GM18858 (cell line): ENCODE measurements around the gene FOXP4.

Experiments
- ATAC-seq: cut with Tn5 transposase; IDR thresholded peaks from one replicate; pipeline ENCODE4 v1.9.1; 2021; ENCODE audit not compliant: unreplicated experiment

The FOXP4 gene

DNA sequence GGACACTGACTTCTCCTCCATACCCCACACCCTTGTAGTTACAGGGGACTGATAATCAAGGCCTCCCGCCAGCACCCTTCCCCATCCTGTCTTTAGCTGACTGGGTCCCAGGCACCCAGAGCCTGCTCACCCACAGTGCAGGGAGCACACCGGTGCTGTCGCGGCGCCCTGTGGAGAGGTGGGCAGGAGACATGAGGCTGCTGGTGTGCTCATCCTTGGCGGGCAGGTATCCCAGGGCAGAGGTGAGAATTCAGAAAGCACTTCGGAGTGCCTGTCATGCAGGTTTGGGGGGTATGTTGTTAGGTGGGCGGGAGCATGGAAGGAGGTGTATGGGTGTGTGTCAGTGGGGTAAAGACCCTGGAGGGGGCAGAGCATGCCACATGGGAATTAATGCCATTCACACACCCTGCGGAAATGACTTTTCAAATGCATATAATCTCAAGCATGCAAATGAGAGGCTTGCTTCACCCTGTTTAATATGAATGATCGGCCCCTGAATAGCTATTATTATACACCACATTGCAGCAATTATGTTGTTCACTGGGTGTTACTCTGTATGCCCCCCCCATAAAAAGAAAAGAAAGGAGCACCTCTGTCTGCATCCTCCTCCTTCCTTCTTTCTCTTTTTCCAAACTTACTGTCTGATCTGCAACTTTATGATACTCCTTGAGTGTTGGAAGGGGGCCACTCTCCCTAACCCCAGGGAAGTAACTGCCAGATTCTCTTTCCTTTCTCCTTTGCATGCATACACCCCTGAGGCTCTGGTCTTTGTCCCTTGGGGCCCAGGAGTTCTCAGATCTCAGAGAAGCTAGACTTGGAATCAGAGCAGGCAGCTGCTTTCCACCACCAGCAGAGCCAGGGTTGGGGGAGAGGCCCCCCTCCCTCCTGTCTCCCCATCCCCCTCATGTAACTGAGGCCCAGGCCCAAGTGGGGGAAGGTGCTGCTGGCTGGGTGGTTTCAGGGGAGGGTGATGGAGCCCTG lies 16.0 kb downstream of the FOXP4 start:
- no peak for ATAC-seq

DNA sequence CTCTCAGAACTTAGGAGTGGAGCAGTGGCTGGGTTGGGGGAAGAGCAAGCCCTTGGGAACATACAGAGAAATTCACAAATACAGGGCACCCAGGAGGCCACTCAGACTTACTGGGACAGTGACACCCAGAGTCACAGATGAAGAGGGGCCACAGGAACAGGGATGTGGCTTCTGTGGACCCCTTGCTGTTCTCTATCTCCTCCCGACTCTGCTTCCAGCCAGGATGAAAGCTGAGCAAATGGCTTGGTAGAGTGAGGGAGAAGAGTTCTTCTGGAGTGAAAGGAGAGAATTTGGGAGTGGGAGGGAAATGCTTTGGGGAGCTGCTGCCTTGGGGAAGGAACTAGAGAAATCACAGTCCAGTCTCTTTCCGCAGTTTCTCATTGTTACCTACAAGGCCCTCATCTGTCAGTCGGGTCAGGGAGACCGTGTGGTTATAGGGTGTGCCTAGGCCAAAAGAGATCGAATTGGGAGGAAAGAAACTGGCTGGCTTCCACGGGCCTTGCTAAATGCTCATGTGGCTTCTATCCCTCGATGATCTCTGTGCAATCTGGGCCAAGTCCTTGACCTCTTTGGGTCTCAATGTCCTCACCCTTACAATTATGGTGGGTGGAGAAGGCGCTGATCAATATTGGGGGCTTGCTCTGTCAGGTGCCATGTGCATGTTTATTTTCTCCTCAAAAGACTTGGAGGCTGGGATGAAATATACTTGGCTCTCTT lies 17.0 kb downstream of the FOXP4 start:
- ATAC-seq: no peak

- ATAC-seq: no peak
Measured at GRCh38 chr6:41564448-41565142, 18.4 kb downstream of the FOXP4 start.

DNA sequence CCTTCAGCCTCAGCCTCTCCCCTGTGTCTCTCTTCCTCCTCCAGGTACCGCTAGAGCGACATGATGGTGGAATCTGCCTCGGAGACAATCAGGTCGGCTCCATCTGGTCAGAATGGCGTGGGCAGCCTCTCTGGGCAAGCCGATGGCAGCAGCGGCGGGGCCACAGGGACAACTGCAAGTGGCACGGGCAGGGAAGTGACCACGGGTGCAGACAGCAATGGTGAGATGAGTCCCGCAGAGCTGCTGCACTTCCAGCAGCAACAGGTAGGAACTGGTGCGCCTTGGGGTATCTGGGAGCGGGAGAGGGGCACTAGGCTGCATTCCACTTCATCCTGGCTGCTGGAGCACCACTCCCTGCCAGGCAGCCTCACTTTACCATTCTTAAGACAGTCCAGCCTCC lies 19.5 kb downstream of the FOXP4 start:
- no peak for ATAC-seq

GRCh38 chr6:41566961-41567360 lies 20.8 kb downstream of the FOXP4 start:
- ATAC-seq: no peak

DNA sequence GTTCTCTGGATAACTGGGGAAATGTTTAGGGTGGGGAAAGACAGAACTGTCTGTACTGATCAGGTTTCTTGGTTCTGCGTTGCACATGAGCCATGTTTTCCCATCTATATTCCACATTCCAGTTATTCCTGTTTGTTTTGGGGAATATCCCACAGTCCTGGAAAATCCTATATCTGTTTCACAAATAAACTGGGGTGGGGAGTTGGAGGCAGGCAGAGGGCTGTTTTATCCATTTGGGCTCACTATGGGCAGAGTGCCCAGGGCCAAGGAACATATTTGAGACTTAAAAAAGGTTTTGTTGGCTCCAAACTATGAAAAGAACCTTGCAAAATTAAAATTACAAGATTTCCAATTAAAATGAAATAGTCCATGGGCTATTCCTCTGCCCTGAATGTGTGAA lies 21.5 kb downstream of the FOXP4 start:
- ATAC-seq: no peak

- ATAC-seq: no peak
Measured at GRCh38 chr6:41568202-41568584, 22.0 kb downstream of the FOXP4 start.

DNA sequence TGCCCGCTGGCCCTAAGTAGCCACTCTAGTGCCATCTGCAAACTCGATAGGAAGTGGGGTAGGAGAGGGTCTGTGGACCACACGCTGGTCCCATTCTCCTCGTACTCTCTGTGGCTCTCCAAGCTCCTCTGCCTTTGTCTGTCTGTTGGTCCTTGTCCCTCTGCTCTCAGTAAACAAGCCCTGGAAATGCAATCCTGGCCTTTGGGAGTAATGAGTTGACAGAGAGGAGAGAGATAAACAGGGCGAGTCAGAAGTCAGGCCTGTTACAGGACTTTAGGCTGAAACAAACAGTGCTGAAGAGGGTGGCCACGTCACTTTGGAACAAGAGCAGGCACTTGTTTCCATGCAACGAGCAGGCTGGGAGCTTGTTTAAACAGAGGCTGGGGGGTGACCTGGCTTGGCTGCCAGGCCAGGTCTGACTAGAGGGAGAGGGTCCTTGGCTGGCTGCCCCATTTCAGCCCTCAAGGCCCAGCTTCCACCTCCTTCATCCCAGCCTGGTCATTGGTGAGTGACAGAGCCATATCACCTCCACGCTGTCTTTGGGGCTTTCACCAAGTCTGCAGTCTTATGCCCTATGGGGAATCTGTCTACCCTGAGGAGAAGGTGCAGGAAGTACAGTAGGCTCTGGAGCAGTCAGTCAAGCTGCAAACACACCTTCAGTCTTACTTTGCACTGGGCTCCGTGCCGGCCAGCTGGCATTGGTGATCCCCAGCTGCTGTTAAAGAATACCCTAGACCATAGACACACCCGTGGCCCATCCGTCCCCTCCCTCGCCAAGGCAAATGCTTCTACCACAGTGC lies 22.6 kb downstream of the FOXP4 start:
- no peak for ATAC-seq

- no peak for ATAC-seq
Measured at GRCh38 chr6:41570259-41570615, 24.1 kb downstream of the FOXP4 start.

DNA sequence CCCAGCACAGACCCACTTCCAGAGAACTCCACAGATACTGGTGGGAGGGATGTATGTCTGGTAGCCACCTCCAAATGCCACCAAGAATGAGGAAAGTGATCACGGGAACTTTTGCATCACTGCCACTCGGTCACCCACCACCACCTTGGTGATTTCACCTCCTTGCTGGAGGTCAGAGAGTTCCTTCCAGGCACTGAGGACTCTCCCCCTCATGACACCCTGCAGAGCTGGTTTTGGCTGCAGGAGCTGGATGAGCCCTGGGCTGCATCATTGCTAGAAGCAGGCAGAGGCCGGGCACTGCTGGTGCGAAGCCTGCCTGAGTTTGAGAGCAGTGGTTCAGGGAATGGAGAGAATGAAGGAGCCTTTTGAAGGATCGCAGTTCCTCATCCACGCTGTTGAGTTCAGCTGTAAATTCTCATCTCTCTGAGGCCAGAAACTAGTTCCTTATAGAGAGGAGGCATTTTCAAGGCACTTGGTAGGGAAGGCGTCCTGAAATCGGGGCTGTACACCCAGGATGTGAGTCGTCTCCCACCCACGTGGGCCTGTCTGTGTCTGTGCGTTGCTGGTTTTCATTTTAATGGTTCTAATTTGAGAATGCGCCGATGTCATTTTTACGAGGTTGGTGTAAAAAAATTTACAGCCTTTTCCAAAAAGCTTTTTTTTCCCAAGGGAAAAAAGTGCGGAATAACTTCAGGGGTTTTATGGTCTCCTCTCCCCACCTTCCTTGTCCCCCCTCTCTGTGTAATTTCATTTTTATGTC lies 25.0 kb downstream of the FOXP4 start:
- ATAC-seq: no peak

DNA sequence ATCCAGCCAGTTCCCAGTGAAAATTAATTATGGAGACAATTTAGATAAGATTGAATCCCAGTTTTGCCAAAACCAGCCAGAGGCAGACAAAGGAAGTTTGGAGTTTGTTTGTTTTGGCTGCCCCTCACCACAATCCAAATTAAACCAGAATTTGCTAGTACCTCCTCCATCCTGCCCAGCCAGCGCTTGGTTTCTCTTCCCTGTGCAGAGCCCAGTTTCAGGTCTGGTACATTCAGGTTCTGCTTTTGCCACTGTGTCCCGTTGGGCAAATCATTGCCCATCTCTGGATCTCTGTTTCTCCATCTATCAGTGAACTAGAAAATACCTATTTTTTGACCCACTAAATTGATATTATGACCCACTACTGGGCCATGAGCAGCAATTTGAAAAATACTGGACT lies 26.4 kb downstream of the FOXP4 start:
- ATAC-seq: no peak

GRCh38 chr6:41573276-41573675 lies 27.1 kb downstream of the FOXP4 start:
- ATAC-seq: no peak

GRCh38 chr6:41573985-41574384 lies 27.8 kb downstream of the FOXP4 start:
- no peak for ATAC-seq

- ATAC-seq: no peak
Measured at GRCh38 chr6:41575598-41575997, 29.4 kb downstream of the FOXP4 start.

DNA sequence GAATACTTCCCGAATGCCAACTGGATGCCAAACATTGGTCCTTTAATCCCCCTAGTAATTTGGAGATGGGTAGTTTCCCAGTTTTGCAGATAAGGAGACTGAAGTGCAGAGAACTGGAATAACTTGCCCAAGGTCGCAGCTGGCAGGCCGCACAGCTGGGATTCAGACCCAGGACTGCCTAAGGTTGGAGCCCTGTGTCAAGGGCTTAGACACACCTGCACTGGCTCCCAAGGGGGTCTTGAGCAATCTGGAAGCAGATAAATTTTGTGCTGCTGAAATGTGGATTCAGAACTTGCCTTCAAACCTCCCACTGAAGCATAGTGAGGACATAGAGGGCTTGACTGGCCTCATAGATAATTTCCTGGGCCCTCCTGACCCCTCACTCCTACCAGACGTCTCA lies 30.5 kb downstream of the FOXP4 start:
- ATAC-seq: no peak

GRCh38 chr6:41577356-41578216 lies 31.4 kb downstream of the FOXP4 start:
- no peak for ATAC-seq

DNA sequence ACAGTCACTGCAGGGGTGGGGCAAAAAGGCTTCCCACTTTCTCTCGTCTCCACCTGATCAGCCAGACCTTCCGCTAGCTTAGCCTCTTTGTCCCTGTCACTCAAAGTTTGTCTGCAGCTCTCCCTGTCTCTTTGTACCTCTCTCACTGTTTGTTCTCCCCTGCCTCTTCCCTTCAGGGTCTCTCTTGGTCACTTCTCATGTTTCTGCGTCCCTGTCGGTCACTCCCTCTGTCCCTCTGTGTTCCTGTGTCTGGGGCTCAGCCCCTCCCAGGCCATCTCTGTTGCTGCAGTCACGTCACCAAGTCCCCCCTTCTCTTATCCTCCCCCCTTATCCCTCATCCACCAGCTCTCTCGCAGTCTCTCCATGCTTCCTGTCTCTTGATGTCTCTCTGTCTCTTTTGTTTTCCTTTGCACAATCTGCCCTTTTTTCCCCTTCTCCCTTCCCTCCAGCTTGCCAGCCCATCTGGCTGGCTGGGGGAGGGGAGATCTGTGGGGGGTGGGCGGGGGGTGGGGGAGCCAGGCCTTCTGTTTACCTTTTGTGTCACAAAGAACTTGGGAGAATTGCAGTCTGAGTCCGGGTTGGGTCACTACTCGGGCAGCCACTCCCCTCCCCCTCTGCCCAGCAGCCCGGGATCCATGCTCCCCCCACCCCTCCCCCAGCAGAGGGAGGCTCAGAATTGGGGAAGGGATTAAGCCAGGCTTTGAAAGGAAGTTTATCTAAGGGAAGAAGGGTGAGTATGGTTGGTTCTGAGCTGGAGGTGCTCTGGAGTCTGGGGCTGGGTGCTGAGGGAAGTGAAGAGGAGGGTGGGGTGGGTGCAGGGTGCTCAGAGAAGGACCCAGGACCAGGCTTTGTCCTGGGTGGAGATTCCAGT lies 32.3 kb downstream of the FOXP4 start:
- no peak for ATAC-seq

DNA sequence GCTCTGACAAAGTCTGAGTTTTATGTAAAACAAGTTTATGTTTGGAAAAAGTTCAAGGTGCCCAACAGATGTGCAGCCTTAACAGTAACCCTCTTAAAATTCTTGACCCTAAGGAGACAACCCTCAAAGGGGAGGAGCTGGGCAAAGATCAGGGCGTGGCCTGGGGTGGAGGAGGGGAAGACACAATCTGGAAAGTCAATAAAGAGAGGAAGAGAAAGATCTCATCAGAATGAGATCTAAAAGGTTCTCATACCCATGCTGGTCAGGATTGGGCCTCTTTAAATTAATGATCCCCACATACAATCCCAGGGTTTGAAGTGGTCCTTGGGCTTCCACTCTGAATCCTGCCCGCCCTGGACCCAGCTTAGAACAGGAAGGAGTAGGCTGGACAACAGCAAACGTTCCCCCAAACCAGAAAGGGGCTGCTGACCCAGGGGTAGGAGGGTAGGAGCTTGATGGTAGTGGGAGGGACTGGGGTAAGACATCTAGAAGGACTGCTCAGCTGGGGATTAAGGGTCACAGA lies 33.0 kb downstream of the FOXP4 start:
- no peak for ATAC-seq
